Trophoblast cell (in vitro differentiated cells and primary cell): ENCODE results near the gene CCDC30.

Experiments
- DNase-seq, 2 donors: peaks; one replicate each; pipeline ENCODE4 v3.0.0-alpha.2; 2016
- H2AFZ ChIP-seq: 2 replicates; pipeline ENCODE4 v1.6.1; 2013; ENCODE audit warnings: low read length, moderate library complexity, mild to moderate bottlenecking; ENCODE audit not compliant: insufficient read depth, poor library complexity
- H2AK5ac ChIP-seq: 2 replicates; pipeline ENCODE4 v1.6.1; 2013; ENCODE audit warnings: mild to moderate bottlenecking, low read length
- H2BK120ac ChIP-seq: 2 replicates; pipeline ENCODE4 v1.6.1; 2013; ENCODE audit warnings: low read length, mild to moderate bottlenecking, moderate library complexity; ENCODE audit not compliant: insufficient read depth, poor library complexity
- H2BK12ac ChIP-seq: 2 replicates; pipeline ENCODE4 v1.6.1; 2013; ENCODE audit warnings: mild to moderate bottlenecking, low read length, moderate library complexity
- H2BK5ac ChIP-seq: 2 replicates; pipeline ENCODE4 v1.6.1; 2013; ENCODE audit warnings: low read length, low read depth, moderate library complexity, mild to moderate bottlenecking; ENCODE audit not compliant: poor library complexity
- H3K14ac ChIP-seq: 2 replicates; pipeline ENCODE4 v1.6.1; 2013; ENCODE audit warnings: mild to moderate bottlenecking, low read length
- H3K18ac ChIP-seq: 2 replicates; pipeline ENCODE4 v1.6.1; 2013; ENCODE audit warnings: mild to moderate bottlenecking, low read length
- H3K23ac ChIP-seq: 2 replicates; pipeline ENCODE4 v1.6.1; 2013; ENCODE audit warnings: low read length
- H3K27ac ChIP-seq: 2 replicates; pipeline ENCODE4 v1.5.1; 2013; ENCODE audit warnings: low read depth, mild to moderate bottlenecking, inconsistent platforms, low read length, moderate library complexity
- H3K27me3 ChIP-seq: 2 replicates; pipeline ENCODE4 v1.6.1; 2013; ENCODE audit warnings: inconsistent platforms, mild to moderate bottlenecking, low read length, moderate library complexity; ENCODE audit not compliant: insufficient read depth
- H3K36me3 ChIP-seq, 2 experiments: 1 replicate in 1 of 2; 2 replicates in 1 of 2; pipeline ENCODE4 v1.6.1; 2013; ENCODE audit warnings: low read length in 2 of 2, mild to moderate bottlenecking in 2 of 2, moderate library complexity in 1 of 2; ENCODE audit not compliant: insufficient read depth in 2 of 2, control insufficient read depth in 1 of 2
- H3K4ac ChIP-seq: 2 replicates; pipeline ENCODE4 v1.6.1; 2013; ENCODE audit warnings: low read depth, mild to moderate bottlenecking, low read length, moderate library complexity
- H3K4me1 ChIP-seq, 2 experiments: 1 replicate in 1 of 2; 2 replicates in 1 of 2; pipeline ENCODE4 v1.6.1; 2013; ENCODE audit warnings: low read length in 2 of 2, mild to moderate bottlenecking in 2 of 2, moderate library complexity in 1 of 2; ENCODE audit not compliant: insufficient read depth in 2 of 2, control insufficient read depth in 1 of 2
- H3K4me2 ChIP-seq: 2 replicates; pipeline ENCODE4 v1.6.1; 2013; ENCODE audit warnings: inconsistent platforms, mild to moderate bottlenecking, low read length, moderate library complexity
- H3K4me3 ChIP-seq: 2 replicates; pipeline ENCODE4 v1.5.1; 2013; ENCODE audit warnings: mild to moderate bottlenecking, low read depth, low read length, inconsistent platforms
- H3K79me1 ChIP-seq: one replicate; pipeline ENCODE4 v1.6.1; 2013; ENCODE audit warnings: low read length
- H3K79me2 ChIP-seq: 2 replicates; pipeline ENCODE4 v1.6.1; 2013; ENCODE audit warnings: low read length, mild to moderate bottlenecking; ENCODE audit not compliant: control insufficient read depth, insufficient read depth, poor library complexity
- H3K9ac ChIP-seq: 2 replicates; pipeline ENCODE4 v1.6.1; 2013; ENCODE audit warnings: mild to moderate bottlenecking, low read length
- H3K9me3 ChIP-seq: 2 replicates; pipeline ENCODE4 v1.6.1; 2013; ENCODE audit warnings: low read depth, mild to moderate bottlenecking, control low read depth, inconsistent platforms, low read length; ENCODE audit not compliant: insufficient read depth
- H4K12ac ChIP-seq: 2 replicates; pipeline ENCODE4 v1.6.1; 2013; ENCODE audit warnings: low read depth, mild to moderate bottlenecking, low read length, moderate library complexity
- H4K8ac ChIP-seq: 2 replicates; pipeline ENCODE4 v1.6.1; 2013; ENCODE audit warnings: low read depth, mild to moderate bottlenecking, low read length, moderate library complexity
- H4K91ac ChIP-seq: one replicate; pipeline ENCODE4 v1.6.1; 2013; ENCODE audit warnings: low read depth, mild to moderate bottlenecking, low read length, moderate library complexity
- WGBS: extraction: QIAGEN DNeasy Blood & Tissue Kit; methylation state at CpG from one replicate; pipeline ENCODE4 v1.1.7; 2013; ENCODE audit warnings: missing lambda C conversion rate; ENCODE audit not compliant: insufficient read length, insufficient coverage; ENCODE audit errors: extremely low coverage; 5-methylcytosine and 5-hydroxymethylcytosine counted together

CCDC30 gene

DNA sequence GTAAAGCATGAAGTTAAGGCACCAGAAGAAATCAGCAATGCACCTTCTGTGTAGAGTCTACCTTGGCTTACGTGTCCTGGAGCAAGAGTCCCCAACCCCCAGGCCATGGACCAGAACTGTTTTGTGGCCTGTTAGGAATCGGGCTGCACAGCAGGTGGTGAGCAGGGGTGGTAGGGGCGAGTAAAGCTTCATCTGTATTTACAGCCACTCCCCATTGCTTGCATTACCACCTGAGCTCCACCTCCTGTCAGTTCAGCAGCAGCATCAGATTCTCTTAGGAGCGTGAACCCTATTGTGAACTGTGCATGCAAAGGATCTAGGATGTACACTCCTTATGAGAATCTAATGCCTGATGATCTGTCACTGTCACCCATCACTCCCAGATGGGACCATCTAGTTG is 28.7 kb upstream of the CCDC30 start:
- WGBS, result no CpG with 5 or more reads among the region's 4 CpGs
- DNase-seq, result no peak
- H3K4me1 ChIP-seq, result peaks cover 0 to 7% of the 10 kb centered on the region in 2 experiments
- no peaks in the 10 kb centered on the region for H3K79me2 ChIP-seq
- no peak overlapping the region for H2BK5ac ChIP-seq
- H2BK120ac ChIP-seq, result no peak overlapping the region
- H4K12ac ChIP-seq, result no peak overlapping the region
- H2BK12ac ChIP-seq, result no peak overlapping the region
- H3K36me3 ChIP-seq, result no peaks in the 10 kb centered on the region
- no peak overlapping the region for H2AFZ ChIP-seq
- no peak overlapping the region for H3K18ac ChIP-seq
- H3K27ac ChIP-seq, result no peak overlapping the region
- no peak overlapping the region for H3K14ac ChIP-seq
- no peak overlapping the region for H3K23ac ChIP-seq
- H3K4me2 ChIP-seq, result no peak overlapping the region
- no peaks in the 10 kb centered on the region for H3K27me3 ChIP-seq
- H3K9ac ChIP-seq, result no peak overlapping the region
- no peak overlapping the region for H4K91ac ChIP-seq
- H3K4me3 ChIP-seq, result no peak overlapping the region
- no peak overlapping the region for H3K4ac ChIP-seq
- no peak overlapping the region for H2AK5ac ChIP-seq
- H3K79me1 ChIP-seq, result no peaks in the 10 kb centered on the region
- H3K9me3 ChIP-seq, result no peaks in the 10 kb centered on the region
- no peak overlapping the region for H4K8ac ChIP-seq

DNA sequence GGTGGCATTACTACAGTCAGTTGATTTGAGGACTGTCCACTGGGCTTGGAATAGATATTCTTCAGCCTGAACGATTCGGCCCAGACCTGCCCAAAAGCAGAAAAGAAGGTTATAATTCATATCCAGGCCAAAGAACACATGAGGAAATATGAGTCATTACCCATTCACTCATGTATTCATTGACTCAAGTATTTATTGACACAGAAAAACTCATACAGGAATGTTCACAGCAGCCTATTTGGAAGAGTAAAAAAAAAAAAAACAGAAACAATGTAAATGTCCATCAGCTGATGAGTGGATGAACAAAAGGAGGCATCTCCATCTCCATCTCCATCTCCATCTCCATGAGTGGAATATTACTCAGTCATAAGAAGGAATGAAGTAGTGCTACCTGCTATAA is 23.1 kb upstream of the CCDC30 start:
- Histone ChIP-seq H3K9me3 (no peaks in the 10 kb centered on the region), H3K36me3 (no peaks in the 10 kb centered on the region), H3K23ac (no peak overlapping the region), H4K12ac (no peak overlapping the region), H2BK5ac (no peak overlapping the region), H3K18ac (no peak overlapping the region), H3K4me2 (no peak overlapping the region), H4K8ac (no peak overlapping the region), H3K79me1 (no peaks in the 10 kb centered on the region), H3K27ac (no peak overlapping the region), H2BK12ac (no peak overlapping the region), H4K91ac (no peak overlapping the region), H3K14ac (no peak overlapping the region), H2AK5ac (no peak overlapping the region), H3K79me2 (no peaks in the 10 kb centered on the region), H3K4me3 (no peak overlapping the region), H2BK120ac (no peak overlapping the region), H3K4me1 (no peaks in the 10 kb centered on the region), H3K9ac (no peak overlapping the region), H2AFZ (no peak overlapping the region), H3K4ac (no peak overlapping the region), H3K27me3 (no peaks in the 10 kb centered on the region)
- WGBS, result no CpG with 5 or more reads among the region's 2 CpGs
- peak in 1 of 2 donors; percentile 69 for DNase-seq

DNA sequence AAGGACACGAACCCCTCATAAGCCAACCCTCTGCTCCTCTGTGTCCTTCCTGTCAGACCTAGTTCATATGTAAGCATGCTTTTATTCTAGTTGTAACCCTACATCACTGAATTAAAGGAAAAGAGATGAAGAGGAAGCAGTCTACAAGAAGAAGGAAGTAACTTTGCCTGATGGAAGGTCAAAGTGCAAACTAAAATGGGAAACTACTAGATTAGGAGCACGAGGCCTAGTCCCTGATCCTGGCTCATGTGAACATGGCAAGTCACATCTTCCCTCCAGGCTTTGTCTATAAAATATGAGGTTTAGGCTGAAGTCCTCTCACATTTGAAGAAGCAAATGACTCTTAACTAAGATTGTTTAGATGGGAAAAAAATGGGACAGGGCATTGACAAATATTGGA is 20.4 kb upstream of the CCDC30 start:
- no peaks in the 10 kb centered on the region for H3K4me1 ChIP-seq
- H3K4me2 ChIP-seq, result no peak overlapping the region
- H4K12ac ChIP-seq, result no peak overlapping the region
- no peak overlapping the region for H3K23ac ChIP-seq
- H3K9ac ChIP-seq, result no peak overlapping the region
- no peak overlapping the region for H2BK120ac ChIP-seq
- H2BK12ac ChIP-seq, result no peak overlapping the region
- no peaks in the 10 kb centered on the region for H3K79me2 ChIP-seq
- no peak overlapping the region for H3K4ac ChIP-seq
- DNase-seq, result no peak
- no peak overlapping the region for H3K4me3 ChIP-seq
- no CpG with 5 or more reads among the region's 2 CpGs for WGBS
- no peak overlapping the region for H4K91ac ChIP-seq
- no peaks in the 10 kb centered on the region for H3K9me3 ChIP-seq
- no peak overlapping the region for H2AFZ ChIP-seq
- H3K79me1 ChIP-seq, result no peaks in the 10 kb centered on the region
- H3K27ac ChIP-seq, result no peak overlapping the region
- H3K27me3 ChIP-seq, result no peaks in the 10 kb centered on the region
- H3K14ac ChIP-seq, result no peak overlapping the region
- no peak overlapping the region for H2BK5ac ChIP-seq
- no peak overlapping the region for H3K18ac ChIP-seq
- no peak overlapping the region for H4K8ac ChIP-seq
- H3K36me3 ChIP-seq, result no peaks in the 10 kb centered on the region
- H2AK5ac ChIP-seq, result no peak overlapping the region

DNA sequence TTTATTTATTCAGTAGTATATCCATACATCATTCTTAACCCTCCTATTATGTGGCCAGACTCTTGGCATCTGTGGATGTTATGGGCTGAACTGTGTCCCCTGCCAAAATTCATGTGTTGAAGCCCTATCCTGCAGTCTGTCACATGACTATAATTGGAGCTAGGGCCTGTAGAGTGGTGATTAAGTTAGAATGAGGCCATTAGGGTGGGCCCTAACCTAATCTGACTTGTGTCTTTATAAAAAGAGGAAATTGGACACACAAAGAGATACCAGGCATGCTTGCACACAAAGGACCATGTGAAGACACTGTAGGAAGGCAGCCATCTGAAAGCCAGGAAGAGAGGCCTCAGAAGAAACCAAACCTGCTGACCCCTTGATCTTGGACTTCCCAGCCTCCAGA is 13.8 kb upstream of the CCDC30 start:
- no peak overlapping the region for H3K27ac ChIP-seq
- H3K4me3 ChIP-seq, result no peak overlapping the region
- no peak overlapping the region for H4K12ac ChIP-seq
- no peak overlapping the region for H4K8ac ChIP-seq
- no peak overlapping the region for H2AFZ ChIP-seq
- no peak overlapping the region for H2BK5ac ChIP-seq
- DNase-seq, result no peak
- no peak overlapping the region for H3K14ac ChIP-seq
- H3K23ac ChIP-seq, result no peak overlapping the region
- H3K36me3 ChIP-seq, result no peaks in the 10 kb centered on the region
- H2BK120ac ChIP-seq, result no peak overlapping the region
- H2BK12ac ChIP-seq, result no peak overlapping the region
- no peak overlapping the region for H3K18ac ChIP-seq
- H3K79me1 ChIP-seq, result no peaks in the 10 kb centered on the region
- no peaks in the 10 kb centered on the region for H3K79me2 ChIP-seq
- no peak overlapping the region for H3K4me2 ChIP-seq
- H3K4me1 ChIP-seq, result no peaks in the 10 kb centered on the region
- H3K9me3 ChIP-seq, result no peaks in the 10 kb centered on the region
- no peak overlapping the region for H2AK5ac ChIP-seq
- no peak overlapping the region for H4K91ac ChIP-seq
- H3K27me3 ChIP-seq, result no peaks in the 10 kb centered on the region
- no peak overlapping the region for H3K9ac ChIP-seq
- no peak overlapping the region for H3K4ac ChIP-seq

DNA sequence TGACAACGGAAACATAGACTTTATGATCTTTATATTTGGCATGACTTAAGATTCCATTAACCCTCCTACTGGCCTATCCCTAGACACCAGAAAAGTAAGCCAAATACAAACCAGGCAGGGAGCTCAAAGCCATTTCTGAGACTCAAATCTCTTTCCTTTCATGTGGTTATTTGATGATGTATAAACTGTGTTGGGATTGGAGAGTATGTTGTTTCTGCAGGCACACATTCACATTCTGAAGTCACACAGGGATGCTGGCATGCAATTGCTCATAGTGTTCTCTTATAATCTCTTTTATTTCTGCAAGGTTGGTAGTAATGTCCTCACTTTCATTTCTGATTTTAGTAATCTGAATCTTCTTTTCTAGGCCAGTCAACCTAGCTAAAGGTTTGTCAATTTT is 13.0 kb upstream of the CCDC30 start:
- H3K9ac ChIP-seq, result no peak overlapping the region
- no peak overlapping the region for H3K14ac ChIP-seq
- no CpG with 5 or more reads among the region's 1 CpG for WGBS

More for the DNA sequence above, 13.0 kb upstream of the CCDC30 start:
- no peak overlapping the region for H4K12ac ChIP-seq
- H2BK120ac ChIP-seq, result no peak overlapping the region
- no peak overlapping the region for H4K8ac ChIP-seq
- H3K23ac ChIP-seq, result no peak overlapping the region
- no peak for DNase-seq
- H3K4me3 ChIP-seq, result no peak overlapping the region
- H2BK12ac ChIP-seq, result no peak overlapping the region
- H4K91ac ChIP-seq, result no peak overlapping the region
- H3K36me3 ChIP-seq, result no peaks in the 10 kb centered on the region
- no peak overlapping the region for H2BK5ac ChIP-seq
- H3K79me1 ChIP-seq, result no peaks in the 10 kb centered on the region
- no peaks in the 10 kb centered on the region for H3K27me3 ChIP-seq
- H3K27ac ChIP-seq, result no peak overlapping the region
- H3K18ac ChIP-seq, result no peak overlapping the region
- H3K4ac ChIP-seq, result no peak overlapping the region
- H2AK5ac ChIP-seq, result no peak overlapping the region
- H3K9me3 ChIP-seq, result no peaks in the 10 kb centered on the region
- H3K4me1 ChIP-seq, result no peaks in the 10 kb centered on the region
- no peak overlapping the region for H2AFZ ChIP-seq
- H3K4me2 ChIP-seq, result no peak overlapping the region
- H3K79me2 ChIP-seq, result no peaks in the 10 kb centered on the region
